GM18502 (cell line): ENCODE data around the gene TMEM163.
A peak's percentile ranks its signal among the peaks of the same experiment; 100 is the strongest.
"Not testable (repeated sequence)": the region's sequence is repeated elsewhere in the genome, so short reads cannot be mapped to it uniquely, and the experiment has no call there.

Experiments
- ATAC-seq: cut with Tn5 transposase; IDR thresholded peaks from one replicate; pipeline ENCODE4 v1.9.1; 2021; ENCODE audit warnings: mild to moderate bottlenecking; ENCODE audit not compliant: unreplicated experiment, poor library complexity

TMEM163 gene

GRCh38 chr2:134623796-134624195, 95.0 kb downstream of the TMEM163 start:
- peak; percentile 98 for ATAC-seq

GRCh38 chr2:134623046-134623445, 95.8 kb downstream of the TMEM163 start:
- no peak for ATAC-seq

- ATAC-seq: no peak
Measured at GRCh38 chr2:134621939-134622705, 96.7 kb downstream of the TMEM163 start.

DNA sequence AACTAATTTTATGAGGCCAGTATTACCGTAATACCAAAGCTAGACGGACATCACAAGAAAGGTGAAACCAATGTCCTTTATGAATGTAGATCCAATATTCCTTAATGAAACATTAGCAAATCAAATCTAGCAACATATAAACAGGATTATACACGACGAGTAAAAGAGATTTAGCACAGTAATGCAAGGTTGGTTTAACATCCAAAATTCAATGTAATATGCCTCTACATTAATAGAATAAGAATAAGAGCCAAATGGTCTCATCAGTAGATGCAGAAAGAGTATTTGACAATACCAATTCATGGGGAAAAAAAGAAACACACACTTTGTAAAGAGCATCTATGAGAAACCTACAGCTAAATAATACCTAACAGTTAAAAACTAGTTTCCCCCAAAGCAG, 99.5 kb downstream of the TMEM163 start:
- no peak for ATAC-seq

- ATAC-seq: not testable (repeated sequence)
Measured at GRCh38 chr2:134615480-134615879, 103.3 kb downstream of the TMEM163 start.

GRCh38 chr2:134611316-134611715, 107.5 kb downstream of the TMEM163 start:
- ATAC-seq: no peak

DNA sequence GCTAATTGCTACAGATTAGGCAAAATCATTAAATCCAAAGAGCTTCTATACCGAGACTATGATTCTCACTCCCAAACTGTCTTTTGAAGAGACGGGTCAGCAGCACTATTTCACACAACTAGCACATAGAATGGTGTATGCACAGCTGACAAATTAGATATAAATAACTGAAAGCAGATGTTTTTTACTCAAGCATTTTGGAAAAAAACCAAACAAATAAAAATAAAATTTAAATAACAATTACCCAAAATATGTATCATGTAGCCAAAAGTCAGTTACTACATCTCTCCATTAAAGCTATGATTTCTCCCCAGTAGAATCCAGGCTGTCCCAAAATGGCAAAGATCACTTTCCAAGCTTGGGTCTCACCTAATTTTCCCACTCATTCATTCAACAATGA, 107.9 kb downstream of the TMEM163 start:
- ATAC-seq: no peak

DNA sequence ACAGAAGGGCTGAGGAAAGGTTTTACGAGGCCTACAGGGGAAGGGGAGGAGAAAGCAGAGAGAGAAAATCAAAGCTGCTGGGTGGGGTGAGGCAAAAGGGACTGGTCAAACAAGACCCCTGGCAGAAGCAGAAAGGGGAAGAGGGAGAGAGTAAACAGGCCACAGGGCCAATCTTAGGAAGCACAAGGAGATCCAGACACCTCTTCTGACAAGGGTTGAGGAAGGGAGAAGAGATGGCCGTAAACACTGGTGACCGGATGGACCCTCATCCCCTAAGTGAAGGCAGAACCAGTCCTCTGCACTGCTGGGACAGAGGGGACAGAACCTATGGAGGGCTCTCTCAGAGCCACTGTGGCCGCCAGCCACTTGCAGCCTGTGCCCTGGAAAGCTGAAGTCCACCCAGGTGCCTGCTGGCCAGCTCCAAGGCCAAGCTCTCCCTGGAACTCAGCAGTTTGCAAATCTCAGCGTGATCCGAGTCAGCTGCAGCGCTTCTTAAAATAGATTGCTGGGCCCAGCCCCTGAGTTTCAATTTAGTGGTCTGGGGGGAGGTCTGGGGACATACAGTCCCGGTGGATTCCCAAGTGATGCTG, 108.8 kb downstream of the TMEM163 start:
- ATAC-seq: no peak

- no peak for ATAC-seq
Measured at GRCh38 chr2:134603966-134604365, 114.8 kb downstream of the TMEM163 start.

DNA sequence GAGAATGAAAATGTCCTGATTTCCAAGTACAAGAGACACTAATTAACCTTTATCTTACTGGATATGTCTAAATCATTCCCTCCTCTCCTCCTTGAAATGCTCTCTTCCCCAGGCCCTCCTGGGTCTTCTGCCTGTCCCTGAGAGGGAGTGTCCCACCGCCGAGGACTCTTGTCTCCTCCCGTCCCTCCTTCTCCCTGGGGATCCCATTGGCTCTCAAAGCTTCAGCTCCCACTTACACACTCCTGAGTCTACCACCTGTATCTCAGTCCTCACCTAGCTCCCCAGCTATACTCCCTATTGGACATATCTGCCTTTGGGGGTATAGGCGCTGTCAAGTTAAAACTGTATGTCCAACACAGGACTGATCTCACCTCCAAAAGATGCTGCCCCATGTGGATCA, 116.1 kb downstream of the TMEM163 start:
- no peak for ATAC-seq

GRCh38 chr2:134601264-134601663, 117.5 kb downstream of the TMEM163 start:
- no peak for ATAC-seq

DNA sequence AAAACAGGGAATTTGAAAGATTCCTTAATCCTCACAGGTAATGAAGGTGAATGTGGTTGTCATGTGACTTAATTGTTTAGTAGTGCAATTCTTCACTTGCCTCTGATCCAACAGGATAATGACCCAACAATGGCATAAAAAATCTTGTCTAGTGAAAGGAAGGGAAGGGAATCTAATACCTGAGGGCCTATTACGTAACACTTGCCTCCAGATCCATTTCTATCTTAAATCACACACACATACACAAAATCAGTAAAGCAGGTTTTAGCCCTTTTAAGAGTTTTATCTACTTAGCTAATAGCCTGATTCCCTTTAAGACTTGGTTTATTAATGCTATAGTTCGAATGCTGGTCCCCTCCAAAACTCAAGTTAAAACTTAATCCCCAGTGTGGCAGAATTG, 118.6 kb downstream of the TMEM163 start:
- no peak for ATAC-seq

DNA sequence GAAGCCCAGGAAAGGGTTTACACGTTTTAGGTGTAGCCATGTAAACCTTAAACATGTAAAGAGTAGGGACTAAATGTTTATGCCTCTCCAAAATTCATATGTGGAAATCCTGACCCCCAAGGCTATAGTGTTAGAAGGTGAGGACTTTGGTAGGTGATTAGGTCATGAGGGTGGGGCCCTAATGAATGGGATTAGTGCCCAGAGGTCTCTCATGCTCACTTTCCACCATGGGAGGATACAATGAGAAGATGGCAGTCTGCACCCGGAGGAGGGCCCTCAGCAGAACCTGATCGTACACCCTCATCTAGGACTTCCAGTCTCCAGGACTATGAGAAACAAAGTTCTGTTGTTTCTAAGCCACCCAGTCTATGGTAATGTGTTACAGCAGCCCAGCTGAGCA, 119.6 kb downstream of the TMEM163 start:
- ATAC-seq: no peak

GRCh38 chr2:134594399-134594798, 124.4 kb downstream of the TMEM163 start:
- no peak for ATAC-seq

DNA sequence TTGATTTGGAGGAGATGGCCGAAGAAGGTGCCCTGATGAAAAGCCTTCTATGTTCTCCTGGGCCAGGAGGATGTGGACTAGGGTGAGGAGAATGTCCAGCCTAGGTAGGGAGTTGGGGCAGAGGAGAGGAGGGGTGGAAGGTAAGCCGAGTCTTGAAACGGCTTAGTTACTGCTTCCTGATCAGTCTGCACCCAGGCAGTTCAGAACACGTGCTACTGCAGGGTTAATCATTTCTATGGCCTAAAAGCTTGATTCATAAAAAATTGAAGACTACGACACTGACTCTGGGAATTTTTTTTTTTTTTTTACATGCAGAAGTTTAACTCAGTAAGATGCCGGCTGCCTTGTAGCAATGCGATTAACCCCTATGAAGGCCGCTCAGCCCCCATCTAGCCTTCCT, 125.3 kb downstream of the TMEM163 start:
- no peak for ATAC-seq

- ATAC-seq: no peak
Measured at GRCh38 chr2:134592377-134592776, 126.4 kb downstream of the TMEM163 start.

DNA sequence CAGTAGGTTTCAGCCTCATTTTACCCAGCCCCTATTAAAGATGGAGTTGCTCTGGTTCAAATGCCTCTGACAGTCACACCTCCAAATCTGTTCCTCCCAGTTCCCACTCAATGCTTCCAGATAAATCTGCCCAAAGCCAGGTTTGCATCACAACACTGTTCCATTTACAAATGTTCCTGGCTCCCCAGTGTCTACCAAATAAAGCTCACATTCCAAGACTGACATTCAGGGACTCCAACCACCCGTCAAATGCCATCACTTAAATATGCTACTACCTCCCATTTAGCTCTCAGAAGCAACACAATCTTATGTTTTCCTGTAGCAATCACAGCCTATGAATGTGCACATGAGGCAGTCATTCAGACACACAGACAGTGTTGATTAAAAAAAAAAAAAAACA, 127.3 kb downstream of the TMEM163 start:
- ATAC-seq: no peak

- no peak for ATAC-seq
Measured at GRCh38 chr2:134590679-134591078, 128.1 kb downstream of the TMEM163 start.

DNA sequence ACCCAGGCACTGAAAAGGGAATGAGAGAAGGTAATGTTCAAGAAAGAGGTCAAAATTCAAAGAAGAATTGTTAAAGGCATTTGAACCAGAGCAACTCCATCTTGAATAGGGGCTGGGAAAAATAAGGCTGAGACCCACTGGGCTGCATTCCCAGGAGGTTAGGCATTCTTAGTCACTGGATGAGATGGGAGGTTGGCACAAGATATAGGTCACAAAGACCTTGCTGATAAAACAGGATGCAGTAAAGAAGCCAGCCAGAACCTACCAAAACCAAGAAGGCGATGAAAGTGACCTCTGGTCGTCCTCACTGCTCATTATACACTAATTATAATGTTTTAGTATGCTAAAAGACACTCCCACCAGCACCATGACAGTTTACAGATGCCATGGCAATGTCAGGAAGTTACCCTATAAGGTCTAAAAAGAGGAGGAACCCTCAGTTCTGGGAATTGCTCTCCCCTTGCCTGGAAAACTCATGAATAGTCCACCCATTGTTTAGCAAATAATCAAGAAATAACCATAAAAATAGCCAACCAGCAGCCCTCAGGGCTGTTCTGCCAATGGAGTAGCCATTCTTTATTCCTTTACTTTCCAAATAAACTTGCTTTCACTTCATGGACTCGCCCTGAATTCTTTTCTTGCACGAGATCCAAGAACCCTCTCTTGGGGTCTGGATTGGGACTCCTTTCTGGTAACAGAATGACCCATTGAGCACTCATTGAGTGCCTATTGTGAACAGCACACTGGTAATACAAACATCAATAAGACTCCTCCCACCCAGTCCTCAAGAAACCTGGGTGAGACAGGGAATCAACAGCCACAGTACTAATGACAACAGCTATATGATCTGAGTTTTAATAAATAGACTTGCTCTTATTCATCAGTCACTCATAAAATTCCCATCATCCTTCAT, 129.4 kb downstream of the TMEM163 start:
- not testable (repeated sequence) for ATAC-seq

- no peak for ATAC-seq
Measured at GRCh38 chr2:134588556-134588955, 130.2 kb downstream of the TMEM163 start.

DNA sequence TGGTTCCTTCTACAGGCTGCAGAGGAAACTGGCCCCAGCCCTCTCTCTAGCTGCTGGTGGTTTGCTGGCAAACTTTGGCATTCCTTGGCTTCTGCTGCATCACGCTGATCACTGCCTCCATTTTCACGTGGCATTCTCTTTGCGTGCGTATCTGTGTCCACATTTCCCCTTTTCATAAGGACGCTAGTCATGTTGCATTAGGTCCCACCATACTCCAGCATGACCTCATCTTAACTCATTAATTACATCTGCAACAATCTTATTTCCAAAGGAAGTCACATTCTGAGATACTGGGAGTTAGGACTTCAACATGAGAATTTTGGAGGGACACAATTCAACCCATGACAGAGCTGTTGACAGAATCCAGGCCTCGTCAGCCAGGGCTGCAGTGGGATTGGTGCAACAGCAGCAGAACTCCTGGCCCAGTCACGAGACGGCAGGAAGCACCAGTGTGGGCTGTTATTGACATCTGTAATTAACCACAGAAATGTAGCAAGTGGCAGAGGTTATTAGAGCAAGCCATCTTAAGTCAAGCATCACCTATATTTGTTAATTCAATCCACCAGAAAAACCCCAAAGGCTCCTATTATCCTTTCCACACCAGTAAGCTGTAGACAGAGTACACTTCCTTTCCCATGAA, 132.4 kb downstream of the TMEM163 start:
- no peak for ATAC-seq
